K562 (cell line): ENCODE measurements around the gene SNX4. TPM values are rescaled to one million over a fixed set of nuclear protein-coding genes. Genes with fewer than 3 reads are reported as not detected.

Source experiments
- ATAC-seq: fragments of 200-7000 bp; cut with Tn5 transposase; 3 replicates; pipeline ENCODE4 v1.9.1; 2020; ENCODE audit warnings: moderate library complexity
- BruUV-seq: library from RNA; stranded (reverse); fragments of 400-500 nt; replicated peaks from 2 replicates; lab custom pipeline; 2021; lab: Mats Ljungman, UMichigan
- CTCF ChIA-PET: fragments of 300-600 bp; formaldehyde crosslinking; extraction: SDS; loops from one replicate; lab custom pipeline; 2021; ENCODE audit warnings: low intra/inter-chr PET ratio; lab: Yijun Ruan, JAX
- POLR2A ChIA-PET: fragments of 300-600, 350-650 bp; sonication (Branson Sonifier 250); formaldehyde crosslinking; extraction: SDS; loops from one replicate; lab custom pipeline; 2021; ENCODE audit warnings: antibody characterized with exemption, inconsistent platforms; lab: Yijun Ruan, JAX
- DNase-seq, 4 experiments: peaks; one replicate each; pipeline versions ENCODE4 v3.0.0 to v3.0.0-alpha.2; 2011 to 2018; ENCODE audit warnings: low spot score in 3 of 4, mixed read lengths in 3 of 4; ENCODE audit errors: extremely low read depth in 1 of 4
- FAIRE-seq: peaks from 2 replicates; lab custom pipeline; 2011; peaks lifted over from hg19 to GRCh38; lab: Jason Lieb, UNC
- H2AFZ ChIP-seq: 2 replicates; pipeline ENCODE4 v1.6.0; 2011; ENCODE audit warnings: low read depth, low read length, control low read depth, inconsistent platforms
- H3K27ac ChIP-seq: fragments of 200-600 bp; 3 replicates; pipeline ENCODE4 v1.8.0; 2011; ENCODE audit warnings: low read depth, mild to moderate bottlenecking, control low read depth, inconsistent platforms, low read length, moderate library complexity, mixed read lengths; ENCODE audit errors: extremely low read depth
- H3K27me3 ChIP-seq, 2 experiments: fragments of 300-600 bp in 1 of 2; 2 replicates in 1 of 2; 3 replicates in 1 of 2; pipeline versions ENCODE4 v1.6.0 to v1.8.0; 2011; ENCODE audit warnings: inconsistent platforms in 2 of 2, low read length in 2 of 2, mild to moderate bottlenecking in 1 of 2, mixed read lengths in 1 of 2, moderate library complexity in 1 of 2; ENCODE audit not compliant: control insufficient read depth in 2 of 2, insufficient read depth in 2 of 2
- H3K36me3 ChIP-seq: fragments of 300-600 bp; 3 replicates; pipeline ENCODE4 v1.8.0; 2011; ENCODE audit warnings: mild to moderate bottlenecking, low read length, inconsistent platforms; ENCODE audit not compliant: control insufficient read depth, insufficient read depth
- H3K4me1 ChIP-seq, 2 experiments: fragments of 200-600 bp in 1 of 2; replicated peaks in 1 of 2; 2 replicates in 1 of 2; 3 replicates in 1 of 2; pipeline versions ENCODE4 v1.5.1 to v1.8.0; 2011; ENCODE audit warnings: inconsistent platforms in 2 of 2, low read length in 2 of 2, mild to moderate bottlenecking in 1 of 2, mixed read lengths in 1 of 2, moderate library complexity in 1 of 2; ENCODE audit not compliant: control insufficient read depth in 2 of 2, insufficient read depth in 2 of 2
- H3K4me2 ChIP-seq: 2 replicates; pipeline ENCODE4 v1.6.1; 2011; ENCODE audit warnings: low read length, control low read depth, inconsistent platforms, mixed read lengths; ENCODE audit not compliant: insufficient read depth
- H3K4me3 ChIP-seq: fragments of 200-600 bp; sonication (generic), shearing (Covaris generic); 2 replicates; pipeline ENCODE4 v1.5.1; 2016; ENCODE audit warnings: control low read depth, inconsistent platforms
- H3K79me2 ChIP-seq: fragments of 200-600 bp; 3 replicates; pipeline ENCODE4 v1.8.0; 2011; ENCODE audit warnings: low read length, inconsistent platforms; ENCODE audit not compliant: control insufficient read depth, insufficient read depth
- H3K9ac ChIP-seq, 2 experiments: 2 replicates each; pipeline versions ENCODE4 v1.6.0 to v1.6.1; 2011; ENCODE audit warnings: low read depth in 2 of 2, low read length in 2 of 2, control low read depth in 1 of 2, inconsistent platforms in 1 of 2, mild to moderate bottlenecking in 1 of 2, mixed read lengths in 1 of 2; ENCODE audit not compliant: insufficient read depth in 1 of 2
- H3K9me1 ChIP-seq: one replicate; pipeline ENCODE4 v1.6.0; 2011; ENCODE audit warnings: inconsistent platforms, mild to moderate bottlenecking, low read length, moderate library complexity; ENCODE audit not compliant: control insufficient read depth, insufficient read depth
- H3K9me3 ChIP-seq: replicated peaks from 2 replicates; pipeline ENCODE4 v1.5.1; 2011; ENCODE audit warnings: low read depth, low read length, inconsistent platforms; ENCODE audit not compliant: control insufficient read depth, insufficient read depth
- H4K20me1 ChIP-seq: replicated peaks from 2 replicates; pipeline ENCODE4 v1.6.1; 2011; ENCODE audit warnings: low read length, inconsistent platforms, mixed read lengths; ENCODE audit not compliant: control insufficient read depth, insufficient read depth
- EHMT2 ChIP-seq: fragments of 450-650 bp; IDR thresholded peaks from 2 replicates; pipeline ENCODE4 v1.6.1; 2018; ENCODE audit warnings: antibody characterized with exemption
- IRF1 ChIP-seq: sonication (generic); formaldehyde crosslinking; IDR thresholded peaks from 2 replicates; pipeline ENCODE4 v1.8.0; 2022; ENCODE audit warnings: missing genetic modification reagents, mild to moderate bottlenecking, borderline replicate concordance
- IRF9 ChIP-seq: fragments of 450-650 bp; IDR thresholded peaks from 2 replicates; pipeline ENCODE4 v1.6.1; 2016; ENCODE audit warnings: missing biosample characterization, missing genetic modification characterization
- MED1 ChIP-seq: sonication (generic); formaldehyde crosslinking; IDR thresholded peaks from 2 replicates; pipeline ENCODE4 v1.8.1; 2023; ENCODE audit warnings: missing genetic modification reagents, borderline replicate concordance
- YY1 ChIP-seq, 3 experiments: IDR thresholded peaks; 2 replicates each; pipeline ENCODE4 v1.6.1; 2011; ENCODE audit warnings: low read length in 2 of 3, mild to moderate bottlenecking in 2 of 3, moderate library complexity in 2 of 3, borderline replicate concordance in 1 of 3, control low read depth in 1 of 3, low read depth in 1 of 3; ENCODE audit not compliant: insufficient read depth in 3 of 3, insufficient replicate concordance in 2 of 3, control insufficient read depth in 1 of 3, insufficient read length in 1 of 3; ENCODE audit errors: extremely low read depth in 1 of 3
- ZBTB7A ChIP-seq: IDR thresholded peaks from 2 replicates; pipeline ENCODE4 v1.6.1; 2011; ENCODE audit warnings: low read depth, mild to moderate bottlenecking, low read length, moderate library complexity, borderline replicate concordance; ENCODE audit not compliant: control insufficient read depth
- WGBS: fragments of 100-300 bp; shearing (Covaris generic); methylation state at CpG from one replicate; pipeline ENCODE4 v1.1.6; 2016; ENCODE audit warnings: low coverage, mixed read lengths; ENCODE audit not compliant: insufficient coverage; ENCODE audit errors: missing lambda C conversion rate; 5-methylcytosine and 5-hydroxymethylcytosine counted together
- in situ Hi-C: fragments of 300-500 bp; cut with MboI; formaldehyde crosslinking; loops from 4 replicates; pipeline ENCODE4 v1.15.0; 2018; ENCODE audit warnings: inconsistent platforms, mixed read lengths
- intact Hi-C: fragments of 100-400 bp; cut with micrococcal nuclease; formaldehyde crosslinking; loops from 2 replicates; pipeline ENCODE4 v1.14.2; 2022
- polyA plus RNA-seq, 8 experiments: library from polyadenylated mRNA; depleted of rRNA in 4 of 8; stranded (reverse) in 5 of 8; unstranded in 3 of 8; fragments of >200 nt; fragmentation: Nextera tagmentation in 2 of 8; fragmentation: Illumina TruSeq in 1 of 8; extraction: Ambion mirVana in 2 of 8; extraction: Trizol in 1 of 8; gene quantifications; 2 replicates each; pipeline versions ENCODE4 v1.2.1 to v1.2.3, GENCODE V29; 2011 to 2014; ENCODE audit warnings: inconsistent platforms in 1 of 8, missing spikeins in 1 of 8
- total RNA-seq, 7 experiments: library from RNA; depleted of rRNA in 6 of 7; stranded (reverse); fragments of >200 nt in 6 of 7; fragmentation: Illumina TruSeq in 2 of 7; extraction: Trizol in 2 of 7; gene quantifications; 2 replicates each; pipeline versions ENCODE4 v1.2.1 to v1.2.3, GENCODE V29; 2011 to 2021; ENCODE audit warnings: low replicate concordance in 1 of 7

Gene SNX4
- total and polyA plus RNA-seq, 9 of the 15 experiments (the other 6 are each of a cell fraction or from before 2014, with no cell fraction given): 11.4 to 40.3 (median 30.0) TPM

DNA sequence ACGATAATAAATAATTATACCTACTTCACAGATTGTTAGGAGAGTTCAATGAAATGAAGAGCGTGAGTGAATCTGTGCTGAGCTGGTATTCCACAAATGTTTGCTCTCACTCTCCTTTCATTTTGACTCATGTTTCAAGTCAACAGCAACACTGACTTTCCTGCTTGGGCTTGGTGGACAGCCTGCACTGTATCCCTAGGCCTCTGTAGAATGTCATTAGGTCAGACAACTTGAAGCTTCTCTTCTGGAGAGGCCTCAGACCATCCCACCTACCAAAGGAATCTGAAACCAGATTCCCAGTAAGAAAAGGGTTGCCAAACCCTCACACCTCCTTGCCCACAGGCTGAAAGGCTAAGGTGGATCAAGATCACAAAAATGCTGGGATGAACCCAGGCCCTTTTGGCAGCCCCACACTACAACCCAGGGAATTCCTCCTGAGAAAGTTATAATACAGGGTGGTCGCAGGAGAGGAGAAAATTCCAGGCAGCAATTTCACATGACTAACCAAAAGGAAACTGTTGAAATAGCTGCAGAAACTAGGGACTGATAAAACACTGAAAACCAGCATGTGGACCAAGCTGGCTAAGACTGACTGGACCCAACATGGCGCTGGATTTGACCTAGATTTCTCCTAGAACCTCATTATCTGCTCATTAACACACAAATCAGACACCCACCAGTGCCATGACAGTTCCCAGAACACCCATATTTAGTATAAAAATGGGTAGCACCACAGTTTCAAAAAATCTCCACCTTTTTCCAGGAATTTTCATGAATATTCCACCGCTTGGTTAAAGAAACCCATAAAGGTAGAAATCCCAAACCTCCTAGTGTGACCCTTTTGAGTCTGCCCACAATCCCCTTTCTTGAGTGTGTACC, 87.9 kb downstream of the SNX4 start:
- Histone ChIP-seq H3K79me2 (no peaks in the 10 kb centered on the region), H3K27me3 (no peaks in the 10 kb centered on the region), H3K27ac (peak overlapping the region; percentile 42; the same call in 2 of the 3 replicates), H3K4me2 (no peak overlapping the region), H3K9ac (no peak overlapping the region), H3K9me3 (no peaks in the 10 kb centered on the region), H3K4me3 (no peak overlapping the region), H3K9me1 (no peaks in the 10 kb centered on the region), H2AFZ (peak overlapping the region; percentile 63)
- BruUV-seq: no TSS peak
- WGBS: 42% methylated on average over 5 of the region's 5 CpGs
- in situ Hi-C loops: no loop called here
- CTCF ChIA-PET: no interaction called here
- intact Hi-C loops: loop anchor here (10.0 kb wide), 3 partner anchors 47 to 437 kb away; no protein-coding TSS in a partner anchor
- no peak for ATAC-seq
- peak in 1 of 4 experiments; percentile 23 for DNase-seq
- TF ChIP-seq IRF1: no peak
- TF ChIP-seq ZBTB7A: no peak
- no peak for TF ChIP-seq MED1 (CRISPR knock-in tag)
- no peak for TF ChIP-seq EHMT2
- peak in 1 of 3 experiments; percentile 46 for TF ChIP-seq YY1 (IDR thresholded peaks at IDR 0.05; ENCODE audit: borderline replicate concordance in 1 of 3, control insufficient read depth in 1 of 3, extremely low read depth in 1 of 3, insufficient read depth in 3 of 3, insufficient read length in 1 of 3, insufficient replicate concordance in 2 of 3, low read depth in 1 of 3, low read length in 2 of 3)
- TF ChIP-seq IRF9 (tag): no peak
- TF ChIP-seq, all 486 proteins: peak for 1
- FAIRE-seq: no peak
- POLR2A ChIA-PET: no interaction called here
- no peaks in the 10 kb centered on the region for H4K20me1 ChIP-seq
- H3K4me1 ChIP-seq: peaks cover 22 to 29% of the 10 kb centered on the region in 2 experiments; a peak in 4 of 5 replicates
- no peaks in the 10 kb centered on the region for H3K36me3 ChIP-seq
